ENCODE results near the gene STAB1.

- TF ChIP-seq EZH2phosphoT487 (IDR thresholded peaks at IDR 0.05; ENCODE audit: low read depth, severe bottlenecking, unreplicated experiment) (no peak), CTCF (IDR thresholded peaks at IDR 0.05; ENCODE audit: poor library complexity) (no peak)
Observed at GRCh38 chr3:52512105-52512504, 17.0 kb downstream of the STAB1 start.
